ENCODE measurements around the gene COL5A1.
"Not testable (repeated sequence)": the region's sequence is repeated elsewhere in the genome, so short reads cannot be mapped to it uniquely, and the experiment has no call there.

Gene COL5A1

DNA sequence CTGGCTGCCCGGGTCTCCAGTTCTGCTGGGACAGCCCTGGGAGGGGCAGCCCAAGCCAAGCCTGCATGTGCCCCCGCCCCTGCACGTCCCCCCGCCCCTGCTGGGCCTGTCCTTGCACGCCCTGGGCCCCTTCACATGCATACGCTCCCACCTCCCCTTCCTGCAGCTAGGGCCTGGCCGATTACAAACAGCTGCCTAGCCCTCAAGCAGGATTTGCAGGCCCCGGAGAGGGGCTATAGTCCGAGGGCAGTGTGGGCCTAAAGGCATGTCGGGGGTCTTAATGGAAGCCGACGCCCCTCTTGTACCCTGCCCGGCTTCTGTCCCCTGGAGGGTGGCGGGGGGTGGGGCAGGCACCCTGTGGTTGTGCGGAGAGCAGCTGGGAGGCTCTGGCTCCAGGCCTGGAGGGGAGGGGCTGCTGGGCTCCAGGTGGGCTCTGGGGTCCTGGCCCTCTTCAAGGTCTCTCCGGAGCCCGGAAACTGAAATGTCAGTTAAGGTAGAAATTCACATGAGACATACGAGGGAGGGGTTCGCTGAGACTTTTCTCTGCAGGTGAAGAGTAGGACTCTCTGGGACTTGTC lies 16.9 kb downstream of the COL5A1 start:
- DNase-seq = no peak

DNA sequence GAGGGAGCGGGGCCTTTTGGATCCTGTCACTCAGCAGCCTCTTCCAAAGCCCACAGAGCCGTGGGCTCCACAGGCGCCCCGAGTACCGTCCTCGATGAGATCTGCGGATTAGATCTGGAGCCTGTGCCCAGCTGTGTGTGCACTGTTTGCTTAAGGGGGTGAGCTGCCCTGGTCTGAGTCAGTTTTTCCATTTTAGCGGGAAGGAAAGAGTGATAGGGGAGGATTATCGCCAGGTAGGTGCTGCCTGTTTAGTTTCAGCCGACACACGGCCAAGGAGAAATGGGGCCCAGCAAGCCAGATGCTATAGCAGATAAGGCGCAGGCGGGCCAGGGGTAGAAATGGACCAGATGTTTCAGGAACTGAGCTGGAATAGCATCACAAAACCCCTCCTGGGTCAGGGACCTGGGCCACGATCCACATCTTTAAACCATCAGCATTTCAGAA lies 18.1 kb downstream of the COL5A1 start:
- no peak for DNase-seq

DNA sequence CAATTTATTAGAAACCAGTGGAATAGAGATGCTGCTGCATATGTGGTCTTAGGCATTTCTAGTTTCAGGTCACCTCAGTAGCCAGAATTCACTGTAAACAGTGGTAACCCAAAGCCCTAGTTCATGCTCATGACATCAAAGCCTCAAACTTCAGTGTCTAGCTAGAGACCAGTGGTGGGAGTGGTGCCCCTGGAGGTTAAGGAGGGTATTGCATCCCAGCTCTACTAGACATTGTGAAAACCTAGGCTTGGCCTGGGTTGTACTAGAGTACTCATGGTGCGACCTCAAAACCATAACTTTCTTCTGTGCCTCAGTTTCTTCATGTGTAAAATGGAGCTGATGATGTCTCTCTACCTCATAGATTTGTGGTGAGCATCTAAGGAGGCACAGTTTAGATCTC lies 18.8 kb downstream of the COL5A1 start:
- DNase-seq = no peak

DNA sequence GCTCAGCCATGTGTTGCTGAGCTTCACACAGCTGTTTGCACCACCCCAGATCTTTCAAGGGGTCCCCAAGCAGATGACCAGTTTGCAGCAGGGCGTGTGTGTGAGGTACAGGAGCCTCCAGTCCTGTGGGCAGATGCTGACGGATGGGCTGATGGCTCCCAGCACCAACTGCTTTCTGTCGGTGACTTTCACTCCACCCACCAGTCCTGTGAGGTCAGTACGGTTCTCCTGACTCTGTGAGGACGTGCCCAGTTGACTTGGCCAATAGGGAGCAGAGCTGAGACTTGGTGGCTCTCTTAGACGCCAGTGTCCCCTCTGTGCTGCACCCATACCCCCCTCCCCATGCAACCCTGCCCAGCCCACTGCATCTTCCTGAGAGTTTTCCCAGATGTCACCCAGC lies 19.7 kb downstream of the COL5A1 start:
- DNase-seq = no peak

DNA sequence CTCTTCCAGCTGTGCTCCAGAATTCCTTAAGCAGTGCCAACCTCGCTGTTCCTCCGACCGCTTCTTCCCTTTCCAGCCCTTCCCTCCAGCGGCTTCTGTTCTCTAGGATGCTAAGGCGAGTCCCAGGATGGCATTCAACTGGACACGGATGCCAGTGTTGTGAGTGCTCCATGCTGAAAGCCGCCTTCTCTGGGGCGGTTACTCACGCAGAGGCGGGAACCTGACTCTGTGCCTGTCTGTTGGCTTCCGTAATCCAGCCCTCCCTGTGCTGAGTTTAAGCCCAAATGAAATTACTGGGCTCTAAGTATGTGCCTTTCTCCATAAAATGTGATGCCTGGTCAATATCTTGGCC lies 20.2 kb downstream of the COL5A1 start:
- no peak for DNase-seq

DNA sequence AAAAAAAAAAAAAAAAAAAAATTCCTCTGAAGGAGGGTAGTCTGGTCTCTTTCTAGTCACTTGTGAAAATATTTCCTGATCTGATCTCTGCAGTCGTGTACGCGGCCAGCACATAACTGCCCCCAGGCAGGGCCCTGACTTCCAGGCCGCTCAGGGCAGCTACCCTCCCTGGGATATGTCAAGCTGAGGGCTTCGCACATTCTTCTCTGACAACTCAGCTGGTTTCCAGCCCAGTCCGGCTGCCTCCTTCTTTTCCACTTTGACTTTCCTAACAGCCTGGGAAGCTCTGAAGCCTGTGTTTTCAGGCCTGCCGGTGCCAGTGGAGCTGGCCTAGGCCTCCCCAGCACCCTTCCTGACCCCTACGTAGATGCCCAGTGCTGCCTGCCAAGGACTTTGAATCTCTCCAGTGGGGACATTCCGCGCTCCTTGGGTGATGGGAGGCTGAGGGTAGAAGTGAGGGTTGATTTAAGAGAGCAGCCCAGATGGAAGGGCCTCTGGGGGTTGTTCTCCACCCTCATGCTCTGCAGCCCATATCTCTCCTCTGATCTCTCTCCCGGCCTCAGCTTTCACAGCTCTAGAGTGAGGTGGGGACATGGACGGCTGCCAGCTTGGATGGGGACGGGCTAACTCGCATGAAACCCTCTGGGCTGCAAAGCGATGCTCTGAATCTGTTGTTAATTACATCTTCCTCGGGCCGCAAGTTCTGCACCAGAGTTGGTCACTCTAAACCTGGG lies 20.7 kb downstream of the COL5A1 start:
- DNase-seq = no peak

DNA sequence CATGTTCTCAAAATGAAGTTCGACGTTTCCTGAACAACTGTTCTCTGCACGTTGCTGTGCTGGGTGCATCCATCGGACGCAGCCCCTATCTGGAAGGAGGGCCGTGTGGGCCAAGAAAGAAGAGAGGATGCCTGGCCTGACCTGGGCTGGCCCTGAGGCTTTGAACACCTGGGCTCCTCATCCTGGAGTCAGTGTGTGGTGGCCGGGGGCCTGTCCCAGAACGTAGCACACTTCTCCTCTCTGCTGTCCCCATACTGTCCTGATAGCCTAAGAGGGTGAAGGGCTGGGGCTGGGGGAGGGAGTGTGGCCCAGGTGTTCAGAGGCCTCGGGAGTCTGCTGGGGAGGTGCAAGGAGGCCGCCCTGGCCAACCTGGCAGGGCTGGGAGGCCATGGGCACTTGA lies 21.5 kb downstream of the COL5A1 start:
- DNase-seq = no peak

DNA sequence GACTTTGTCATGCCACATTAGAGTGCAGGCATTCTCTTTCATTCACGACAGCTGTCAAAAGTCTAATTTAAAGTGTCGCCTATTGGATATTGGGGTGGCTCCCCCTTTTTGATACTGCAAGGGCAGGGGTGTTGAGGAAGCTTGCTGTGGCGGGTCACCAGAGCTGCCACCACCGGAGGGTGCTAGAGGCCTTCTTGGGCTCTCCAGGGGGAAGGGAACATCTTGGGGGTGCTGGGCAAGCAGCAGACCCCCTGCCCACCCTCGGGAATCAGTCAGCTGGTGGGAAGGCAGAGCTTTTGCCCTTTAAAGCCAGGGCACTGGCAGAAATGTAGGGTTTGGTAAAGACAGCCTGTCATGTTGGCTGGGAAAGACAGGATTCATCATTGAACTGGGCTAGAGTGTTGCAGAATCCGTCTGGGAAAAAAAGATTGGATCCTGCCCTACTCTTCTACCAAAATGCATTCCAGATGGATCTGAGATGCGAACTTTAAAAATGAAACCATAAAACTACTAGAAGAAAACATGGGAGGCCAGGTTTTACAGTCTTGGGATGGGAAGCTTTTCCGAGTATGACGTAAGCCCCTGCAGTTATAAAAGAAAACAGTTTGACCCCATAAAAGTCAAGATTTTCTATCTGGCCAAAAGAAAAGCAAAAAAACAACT lies 22.3 kb downstream of the COL5A1 start:
- DNase-seq = no peak

DNA sequence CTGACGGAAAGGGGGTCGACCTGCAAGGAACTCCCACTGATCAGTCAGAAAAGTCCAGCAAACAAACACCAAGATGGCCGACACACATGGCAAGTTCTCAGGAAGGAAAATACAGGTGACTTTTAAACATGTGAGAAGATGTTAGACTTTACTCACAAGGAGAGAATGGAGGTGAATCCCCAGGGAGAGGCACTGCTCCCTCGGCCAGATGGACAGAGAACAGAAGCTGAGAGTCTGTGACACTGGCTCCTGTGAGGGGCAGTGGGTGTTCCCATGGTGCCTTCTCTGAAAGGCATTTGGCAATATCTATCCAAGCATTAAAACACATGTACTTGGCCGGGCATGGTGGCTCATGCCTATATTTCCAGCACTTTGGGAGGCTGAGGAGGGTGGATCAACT lies 22.8 kb downstream of the COL5A1 start:
- DNase-seq = no peak

DNA sequence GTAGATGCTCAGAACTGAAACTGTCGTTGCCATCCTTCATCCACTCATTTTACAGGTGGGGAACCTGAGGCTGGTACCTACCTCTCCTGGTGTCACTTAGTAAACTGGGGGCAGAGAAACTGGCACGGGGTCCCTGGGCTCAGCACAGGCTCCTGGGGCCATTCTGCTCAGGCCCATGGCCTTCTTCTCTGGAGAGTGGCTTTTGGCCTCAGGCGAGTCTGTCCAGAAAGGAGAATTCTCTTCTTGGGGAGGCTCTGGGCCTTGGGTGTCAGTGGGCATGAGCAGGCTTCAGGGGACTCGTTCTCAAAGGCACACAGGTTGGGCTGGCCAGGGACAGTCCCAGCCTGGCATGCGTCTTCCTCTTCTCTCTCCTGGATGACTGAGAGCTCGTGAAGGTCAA lies 24.6 kb downstream of the COL5A1 start:
- no peak for DNase-seq

DNA sequence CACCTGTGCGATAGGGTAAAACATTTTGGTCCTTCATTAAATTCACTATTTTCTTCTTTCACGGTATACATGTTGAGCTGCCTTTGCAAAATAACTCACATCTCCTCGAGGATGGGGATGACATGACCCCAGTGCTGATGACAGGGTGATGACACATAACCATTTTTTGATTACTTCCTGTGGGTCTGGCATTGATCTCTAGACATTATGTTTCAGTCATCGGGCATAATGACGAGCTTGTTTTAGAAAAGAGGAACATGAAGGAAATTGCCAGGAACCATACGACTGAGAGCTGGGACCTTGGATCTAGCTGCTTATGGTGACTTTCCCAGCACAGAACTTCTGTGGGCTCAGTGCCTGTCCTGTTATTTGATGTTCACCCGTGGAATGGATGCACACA lies 25.2 kb downstream of the COL5A1 start:
- DNase-seq = no peak

DNA sequence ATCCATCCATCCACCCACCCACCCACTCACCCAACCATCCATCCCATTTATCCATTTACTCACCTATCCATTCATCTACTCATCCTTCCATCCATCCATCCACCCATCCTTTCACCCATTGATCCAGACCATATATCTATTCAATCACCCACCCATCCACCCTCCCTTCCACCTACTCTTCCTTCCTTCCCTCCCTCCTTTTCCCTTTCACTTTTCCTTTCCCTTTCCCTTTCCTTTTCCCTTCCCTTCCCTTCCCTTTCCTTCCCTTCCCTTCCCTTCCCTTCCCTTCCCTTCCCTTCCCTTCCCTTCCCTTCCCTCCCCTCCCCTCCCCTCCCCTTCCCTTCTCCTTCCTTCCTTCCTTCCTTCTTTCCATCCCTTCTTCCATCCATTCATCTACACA lies 27.4 kb downstream of the COL5A1 start:
- not testable (repeated sequence) for DNase-seq

DNA sequence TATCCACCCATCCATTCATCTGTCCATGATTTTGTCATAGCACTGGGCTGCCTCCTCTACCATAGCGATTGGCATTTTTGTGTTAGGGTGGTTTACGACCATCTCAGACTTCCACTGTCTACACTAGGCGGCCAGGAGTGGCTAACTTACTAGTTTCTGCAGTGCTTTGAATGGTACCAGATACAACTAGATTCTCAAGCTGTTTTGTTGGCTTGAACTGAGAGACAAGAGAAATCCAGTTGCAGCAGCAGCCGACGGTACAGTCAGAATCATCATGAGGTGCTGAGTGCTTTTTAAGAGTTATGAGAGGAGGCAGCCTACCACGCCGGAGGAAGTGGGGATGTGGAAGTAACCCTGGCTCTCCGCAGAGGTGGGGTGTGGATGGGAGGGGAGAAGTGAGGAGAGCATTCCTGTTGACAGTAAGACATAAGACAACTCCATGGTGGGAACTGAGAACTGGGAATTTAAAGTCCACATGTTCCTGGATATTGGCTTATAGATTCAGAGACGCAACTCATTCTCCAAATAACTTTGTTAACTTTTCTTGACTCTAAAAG lies 27.9 kb downstream of the COL5A1 start:
- no peak for DNase-seq

DNA sequence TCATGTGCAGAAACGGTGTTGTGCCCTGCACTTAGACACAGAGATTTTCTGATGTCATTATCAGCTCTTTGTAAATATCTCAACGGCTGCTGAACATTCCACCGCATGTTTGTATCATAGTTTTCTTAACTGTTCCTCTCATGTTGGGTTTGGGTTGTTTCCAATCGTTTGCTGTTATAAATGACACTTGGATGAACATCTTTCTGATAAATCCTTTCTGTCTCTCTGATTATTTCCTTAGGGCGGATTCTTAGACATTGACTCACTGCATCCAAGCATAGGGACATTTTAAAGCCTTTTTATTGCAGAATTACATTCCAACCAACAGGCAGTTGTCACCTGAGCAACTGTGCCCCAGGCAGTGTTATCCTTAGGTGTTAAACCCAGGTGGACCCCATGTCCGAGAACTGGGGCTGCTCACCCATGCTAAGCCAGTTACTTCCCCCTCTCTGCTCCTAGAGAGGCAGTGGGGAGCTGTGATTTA lies 28.5 kb downstream of the COL5A1 start:
- no peak for DNase-seq

DNA sequence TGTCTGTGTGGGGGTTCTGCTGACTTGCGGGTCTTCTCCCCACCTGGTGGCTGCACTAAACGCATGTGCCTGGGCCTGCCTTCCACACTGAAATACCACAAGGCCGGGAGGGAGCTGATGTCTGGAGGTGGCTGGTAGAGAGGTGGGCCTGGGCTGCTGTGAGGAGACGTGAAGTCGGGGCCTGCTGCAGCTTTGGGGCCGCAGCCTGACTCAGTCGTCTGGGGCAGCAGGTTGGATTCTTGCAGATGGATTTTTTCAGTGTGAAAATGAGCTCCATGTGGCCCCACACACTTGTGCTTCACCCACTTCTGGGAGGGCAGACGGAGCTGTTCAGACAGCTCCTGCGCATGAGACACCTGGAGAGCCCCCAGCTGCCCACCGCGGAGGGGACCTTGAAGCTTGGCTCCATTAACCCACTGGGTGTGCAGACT lies 29.3 kb downstream of the COL5A1 start:
- no peak for DNase-seq

DNA sequence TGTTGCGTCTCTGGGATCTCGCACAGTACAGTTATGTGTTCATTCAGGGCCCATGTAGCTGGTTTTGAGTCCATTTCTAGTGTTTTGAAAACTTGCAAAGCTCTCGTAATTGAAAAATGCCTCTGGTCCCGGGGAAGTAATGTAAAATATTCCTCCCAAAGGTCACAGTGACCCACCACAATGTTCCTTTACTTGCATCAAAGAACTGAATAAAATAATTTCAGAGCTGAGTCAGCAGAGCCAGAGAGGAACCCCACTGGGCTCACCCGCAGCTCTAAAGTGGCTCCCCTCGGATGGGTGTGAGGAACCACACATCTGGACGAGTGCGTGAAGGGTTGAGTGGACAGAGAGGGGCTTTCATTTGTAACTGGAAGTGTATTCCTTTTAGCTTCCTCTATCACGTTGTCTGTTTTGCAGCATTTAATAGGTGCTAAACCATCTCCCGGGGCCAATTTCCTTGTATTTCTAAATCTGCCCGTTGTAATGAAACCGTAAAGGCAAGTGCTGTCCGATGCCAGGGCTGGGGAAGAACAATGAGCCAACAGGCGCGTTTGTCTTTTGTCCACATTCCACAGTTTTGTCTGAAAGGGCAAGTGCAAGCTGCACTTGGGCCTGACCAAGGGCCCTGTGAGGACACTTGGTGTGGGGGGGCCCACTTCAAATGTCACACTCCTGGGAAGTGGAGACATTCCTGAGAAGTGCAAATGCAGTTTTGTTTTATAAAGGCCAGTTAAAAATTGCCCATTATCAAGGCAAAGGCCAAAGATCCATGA lies 29.9 kb downstream of the COL5A1 start:
- DNase-seq = no peak

DNA sequence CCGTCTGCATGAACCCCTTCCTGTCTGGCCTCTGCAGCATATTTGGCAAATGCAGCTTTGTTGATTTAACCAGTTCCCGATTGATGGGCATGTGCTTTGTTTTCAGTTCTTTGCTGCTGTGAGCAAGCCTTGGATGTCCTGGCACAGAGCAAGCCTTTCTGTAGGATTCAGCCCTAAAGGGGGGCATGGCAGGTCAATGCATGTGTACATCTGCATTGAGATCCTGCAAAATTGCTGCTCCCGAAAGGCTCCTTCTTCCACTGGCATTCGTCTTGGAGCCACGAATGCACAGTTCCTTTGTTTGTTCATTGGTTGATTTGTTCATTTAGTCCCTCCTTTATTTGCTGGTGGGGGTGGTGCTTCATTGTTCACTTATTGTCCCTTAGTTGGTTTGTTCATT lies 34.8 kb downstream of the COL5A1 start:
- DNase-seq = no peak

DNA sequence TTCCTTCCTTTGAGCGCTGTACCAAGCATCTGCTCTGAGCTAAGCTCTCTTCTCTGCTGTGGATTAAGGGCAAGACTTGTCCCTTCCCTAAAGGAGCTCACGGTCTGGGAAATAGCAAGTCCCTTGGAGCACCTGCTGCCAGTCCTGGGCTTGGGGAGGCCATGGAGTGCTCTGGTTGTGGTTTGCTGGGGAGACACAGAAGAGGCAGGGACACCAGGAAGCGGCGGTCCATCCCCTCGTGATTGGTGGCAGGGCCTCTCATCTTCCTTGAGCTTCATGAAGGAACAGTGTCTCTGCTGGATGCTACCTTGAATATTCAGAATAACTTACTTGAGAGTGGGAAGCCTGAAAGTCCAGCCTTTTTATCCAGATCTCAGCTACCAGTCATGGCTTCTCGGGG lies 35.3 kb downstream of the COL5A1 start:
- DNase-seq = no peak

DNA sequence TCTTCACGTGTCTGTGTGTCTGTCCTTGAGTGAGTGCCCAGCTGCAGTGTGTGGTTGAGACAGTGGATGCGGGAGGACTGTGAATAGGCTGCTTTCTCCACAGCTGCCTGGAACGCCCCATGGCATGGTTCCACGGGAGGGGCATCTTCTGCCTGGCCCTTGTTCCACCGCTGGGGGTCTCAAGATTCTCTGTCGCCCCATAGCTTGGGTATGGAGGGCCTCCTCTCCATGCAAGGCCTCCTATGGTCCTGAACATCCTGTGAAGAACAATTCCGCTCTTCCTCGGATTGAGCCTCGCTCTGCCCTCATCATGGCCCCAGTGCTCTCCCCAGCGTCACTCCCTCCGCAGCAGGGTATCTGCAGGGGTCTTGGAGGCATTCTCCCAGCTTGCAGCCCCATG lies 36.1 kb downstream of the COL5A1 start:
- no peak for DNase-seq

DNA sequence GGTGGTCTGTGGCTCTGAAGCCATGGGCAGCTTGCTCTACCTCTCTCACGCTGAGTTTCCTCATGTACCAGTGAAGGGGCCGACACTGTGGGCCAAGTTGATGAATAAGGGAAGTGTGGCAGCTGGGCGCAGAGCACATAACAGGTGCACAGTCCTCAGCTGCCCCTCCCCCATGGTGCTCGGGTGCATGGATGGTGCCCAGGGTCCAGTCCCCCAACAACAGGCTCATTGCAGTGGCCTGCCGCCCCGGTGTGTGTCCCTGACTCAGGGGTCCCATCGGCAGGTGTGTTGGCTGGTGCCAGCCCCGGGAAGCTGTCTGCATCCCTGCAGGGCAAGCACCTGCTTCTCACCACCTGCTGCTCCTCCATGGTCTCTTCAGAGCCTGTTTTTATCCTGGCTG lies 36.6 kb downstream of the COL5A1 start:
- no peak for DNase-seq

DNA sequence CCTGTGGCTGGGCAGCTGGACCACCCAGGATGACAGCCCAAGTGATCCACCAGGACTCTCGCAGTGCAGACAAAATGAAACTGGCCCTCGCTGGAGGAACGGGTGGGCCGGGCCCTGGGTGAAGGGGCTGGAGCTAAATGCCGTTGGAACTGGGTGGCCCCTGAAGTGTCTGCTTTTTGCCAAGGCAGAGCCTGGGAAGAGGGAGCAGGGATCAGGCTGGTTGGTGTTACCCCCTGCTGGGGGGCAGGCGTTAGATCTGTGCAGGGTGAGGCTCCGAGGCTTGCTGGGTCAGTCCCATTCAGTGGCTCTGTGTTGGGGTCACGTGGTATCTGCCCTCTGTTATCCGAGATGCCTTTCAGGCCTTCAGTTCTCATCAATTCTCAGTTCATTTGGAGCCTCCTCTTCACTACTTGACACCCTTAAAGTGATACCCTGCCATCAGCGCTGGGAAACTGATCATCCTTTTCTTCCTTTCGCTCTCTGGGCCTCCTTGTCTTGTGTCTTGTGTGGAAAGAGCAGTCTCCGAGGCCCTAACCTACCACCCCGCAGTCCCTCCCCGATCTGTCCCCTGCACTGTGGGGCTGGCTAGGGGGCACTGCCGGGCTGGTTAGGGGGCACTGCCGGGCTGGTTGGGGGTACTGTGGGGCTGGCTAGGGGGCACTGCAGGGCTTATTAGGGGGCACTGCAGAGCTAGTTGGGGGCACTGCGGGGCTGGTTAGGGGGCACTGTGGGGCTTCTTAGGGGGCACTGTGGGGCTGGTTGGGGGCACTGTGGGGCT lies 37.3 kb downstream of the COL5A1 start:
- DNase-seq = no peak

DNA sequence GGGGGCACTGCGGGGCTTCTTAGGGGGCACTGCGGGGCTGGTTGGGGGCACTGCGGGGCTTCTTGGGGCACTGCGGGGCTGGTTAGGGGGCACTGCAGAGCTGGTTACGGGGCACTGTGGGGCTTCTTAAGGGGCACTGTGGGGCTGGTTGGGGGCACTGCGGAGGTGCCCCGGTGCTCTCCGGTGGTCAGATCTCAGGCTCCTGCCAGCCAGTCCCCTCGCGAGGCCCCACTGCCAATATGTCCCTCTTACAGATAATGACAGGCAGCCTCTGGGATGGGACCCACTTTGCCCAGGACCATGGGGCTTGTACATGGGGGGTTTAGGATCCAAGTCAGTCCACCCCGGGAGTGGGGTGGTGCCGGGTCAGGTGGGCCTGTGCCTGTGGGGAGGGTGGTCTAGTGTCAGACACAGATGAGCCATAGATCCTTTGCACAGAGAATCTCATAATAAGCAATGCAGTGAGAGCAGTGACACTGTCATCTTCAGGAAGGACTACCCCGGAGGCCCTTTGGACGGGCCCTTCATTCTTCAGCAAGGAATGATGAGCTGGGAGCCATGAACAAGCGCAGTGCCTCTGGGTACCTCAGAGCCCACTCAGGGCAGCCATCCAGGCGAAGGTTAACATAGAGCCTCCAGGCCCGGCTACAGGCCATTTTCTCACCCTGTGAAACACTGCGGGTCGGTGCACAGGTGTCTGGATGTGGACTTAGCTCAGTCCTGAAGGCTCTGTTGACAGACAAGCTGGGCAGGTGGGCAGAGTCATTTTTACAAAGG lies 38.2 kb downstream of the COL5A1 start:
- no peak for DNase-seq

Data from CD4-positive, alpha-beta T cell treated with Interleukin-4 for 4 hours (primary cell).